ENCODE measurements around the gene SCD5.
A peak's percentile ranks its signal among the peaks of the same experiment; 100 is the strongest.
"Not testable (repeated sequence)": the region's sequence is repeated elsewhere in the genome, so short reads cannot be mapped to it uniquely, and the experiment has no call there.

SCD5 gene

DNA sequence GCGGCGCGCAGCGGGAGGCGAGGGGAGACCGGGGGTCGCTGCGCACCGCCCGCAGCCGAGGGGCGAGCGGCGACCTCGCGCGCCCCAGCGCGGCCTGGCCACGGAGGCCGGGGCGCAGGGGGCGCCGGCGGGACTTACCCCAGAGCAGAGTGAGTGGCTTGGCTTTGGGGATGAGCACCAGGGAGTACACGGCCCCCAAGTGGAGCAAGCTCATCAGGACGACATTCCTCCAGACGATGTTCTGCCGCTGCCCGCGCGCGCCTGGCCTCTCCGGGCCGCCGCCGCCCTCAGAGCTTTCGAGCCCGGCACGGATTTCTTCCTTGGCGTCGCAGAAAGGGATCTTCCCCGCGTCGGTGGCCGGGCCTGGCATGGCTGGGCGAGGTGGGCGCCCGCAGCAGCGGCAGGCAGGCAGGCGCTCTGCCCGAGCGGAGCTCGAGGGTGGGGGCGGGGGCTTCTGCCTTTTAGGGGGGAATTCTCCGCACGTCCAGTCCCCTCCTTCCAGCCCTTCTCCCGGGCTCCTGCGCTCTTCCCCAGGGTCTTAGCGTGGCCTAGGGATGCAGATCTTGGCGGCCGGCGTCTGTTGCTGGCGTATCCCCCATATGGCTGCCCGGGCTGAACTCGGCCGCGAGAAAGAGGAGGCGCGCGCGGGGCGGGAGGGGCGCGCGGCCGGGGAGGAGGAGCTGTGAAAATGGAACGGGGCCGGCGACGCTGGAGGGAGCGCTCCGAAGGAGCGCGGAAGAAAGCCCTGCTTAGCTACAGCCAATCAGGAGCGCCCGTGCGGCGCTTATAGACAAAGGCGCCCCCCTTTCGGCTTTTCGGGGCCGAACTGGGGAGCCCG lies at the start of gene SCD5:
Gene SCD5 (minus strand): TSS at position 629 of the 838 bp plus-strand sequence. CDS start 259 bp downstream, at position 370.
- DNase-seq, result peak in 1 of 4 experiments; percentile 2

GRCh38 chr4:82842593-82842992 lies 44.0 kb upstream of the SCD5 start:
- no peak for DNase-seq

DNA sequence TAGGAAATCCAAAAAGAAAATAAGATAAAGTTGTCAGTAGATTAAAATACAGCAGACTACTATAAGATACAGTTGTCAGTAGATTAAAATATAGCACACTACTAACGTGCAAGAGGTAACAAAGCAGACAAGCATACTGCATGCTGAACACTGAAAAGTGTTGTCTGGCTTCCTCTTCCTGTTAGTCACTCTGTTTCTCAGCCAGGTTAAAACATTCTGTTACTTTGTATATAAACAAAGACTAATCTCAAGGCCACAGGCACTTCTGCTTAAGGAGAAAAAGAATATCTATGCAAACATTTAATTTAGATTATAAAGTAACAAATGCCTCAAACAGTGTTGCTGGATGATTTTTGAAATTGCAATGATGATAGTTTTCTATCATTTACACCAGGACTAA lies 41.0 kb upstream of the SCD5 start:
- no peak for DNase-seq

DNA sequence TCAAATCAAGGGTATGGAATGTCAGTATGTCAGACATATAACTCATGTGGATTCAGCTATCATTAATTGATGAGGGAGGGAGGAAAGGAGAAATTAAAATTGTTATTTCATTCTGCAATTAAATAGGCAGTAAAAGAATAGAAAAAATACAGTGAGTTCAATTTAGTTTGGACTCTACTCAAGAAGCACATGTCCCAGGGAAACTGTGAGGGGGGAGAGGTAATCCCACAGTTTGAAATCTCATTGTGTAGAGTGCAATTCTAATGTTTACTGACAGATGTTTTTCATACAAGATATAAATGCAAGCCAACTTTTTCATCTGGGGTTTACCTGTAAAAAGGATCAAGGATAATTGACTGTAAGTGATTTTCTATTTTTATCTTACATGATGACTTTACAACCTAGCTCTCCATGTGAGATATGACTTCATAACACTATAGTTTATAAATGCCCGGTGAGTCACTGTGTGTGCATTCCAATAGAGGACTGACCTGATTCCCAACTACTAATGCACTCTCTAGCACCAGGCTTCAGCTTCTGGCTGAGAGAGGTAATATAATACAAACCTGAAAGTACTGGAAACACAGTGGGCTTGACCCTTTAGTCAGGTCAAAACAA lies 35.2 kb upstream of the SCD5 start:
- no peak for DNase-seq

- DNase-seq, result not testable (repeated sequence)
Measured at GRCh38 chr4:82833060-82833459, 34.5 kb upstream of the SCD5 start.

DNA sequence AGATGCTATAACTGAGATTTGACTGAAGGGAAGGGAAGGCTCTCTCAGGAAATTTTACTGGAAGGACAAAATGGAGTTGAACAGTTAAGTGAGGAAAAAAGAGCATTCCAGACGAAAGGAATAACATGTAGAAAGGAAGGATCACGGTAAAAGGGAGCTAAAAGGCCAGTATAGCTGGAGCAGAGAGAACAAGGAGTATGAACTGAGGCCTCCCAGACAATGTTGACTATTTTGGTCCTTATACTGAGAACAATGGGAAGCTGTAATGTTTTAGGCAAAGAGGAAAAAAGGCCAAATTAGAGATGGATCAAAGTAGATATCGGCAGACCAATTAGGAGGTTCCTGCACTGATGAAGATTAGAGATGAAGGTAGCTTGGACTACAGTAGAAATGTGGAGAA lies 26.8 kb upstream of the SCD5 start:
- no peak for DNase-seq

DNA sequence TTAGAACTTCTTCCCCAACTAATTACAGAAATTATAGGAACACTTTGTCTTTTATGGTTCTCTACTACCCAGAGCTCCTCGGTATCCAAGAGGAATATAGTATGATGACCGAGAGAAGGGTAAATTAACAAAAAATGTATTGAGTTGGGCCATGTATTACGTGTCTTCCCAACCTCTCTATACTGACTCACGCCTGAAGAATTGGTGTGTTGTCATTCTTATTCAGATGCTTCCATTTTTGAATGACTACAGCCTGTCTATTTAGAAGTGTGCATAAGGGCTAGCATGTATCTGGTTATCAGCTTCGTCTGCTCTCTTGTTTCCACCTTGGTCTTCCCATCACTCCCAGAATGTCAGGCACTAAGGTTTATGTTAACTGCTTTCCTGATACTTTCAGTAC lies 24.5 kb upstream of the SCD5 start:
- no peak for DNase-seq

DNA sequence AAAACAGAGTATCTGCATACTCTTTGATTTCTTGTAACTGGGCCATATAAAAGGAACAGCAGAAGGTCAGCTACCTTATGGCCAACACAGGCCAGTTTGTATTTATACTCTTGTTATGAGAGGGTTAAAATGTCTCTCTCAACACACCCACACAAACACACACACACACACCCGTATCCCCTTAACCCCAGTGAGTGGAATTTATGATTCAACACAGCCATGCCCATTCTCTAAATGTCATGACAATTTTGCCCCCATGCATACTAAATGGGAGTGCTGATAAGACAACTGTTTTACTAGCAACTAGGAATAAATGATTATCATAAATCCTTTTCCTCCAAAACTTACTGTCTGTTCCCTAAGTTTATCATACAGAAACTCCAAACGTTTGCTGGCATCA lies 22.1 kb upstream of the SCD5 start:
- no peak for DNase-seq

DNA sequence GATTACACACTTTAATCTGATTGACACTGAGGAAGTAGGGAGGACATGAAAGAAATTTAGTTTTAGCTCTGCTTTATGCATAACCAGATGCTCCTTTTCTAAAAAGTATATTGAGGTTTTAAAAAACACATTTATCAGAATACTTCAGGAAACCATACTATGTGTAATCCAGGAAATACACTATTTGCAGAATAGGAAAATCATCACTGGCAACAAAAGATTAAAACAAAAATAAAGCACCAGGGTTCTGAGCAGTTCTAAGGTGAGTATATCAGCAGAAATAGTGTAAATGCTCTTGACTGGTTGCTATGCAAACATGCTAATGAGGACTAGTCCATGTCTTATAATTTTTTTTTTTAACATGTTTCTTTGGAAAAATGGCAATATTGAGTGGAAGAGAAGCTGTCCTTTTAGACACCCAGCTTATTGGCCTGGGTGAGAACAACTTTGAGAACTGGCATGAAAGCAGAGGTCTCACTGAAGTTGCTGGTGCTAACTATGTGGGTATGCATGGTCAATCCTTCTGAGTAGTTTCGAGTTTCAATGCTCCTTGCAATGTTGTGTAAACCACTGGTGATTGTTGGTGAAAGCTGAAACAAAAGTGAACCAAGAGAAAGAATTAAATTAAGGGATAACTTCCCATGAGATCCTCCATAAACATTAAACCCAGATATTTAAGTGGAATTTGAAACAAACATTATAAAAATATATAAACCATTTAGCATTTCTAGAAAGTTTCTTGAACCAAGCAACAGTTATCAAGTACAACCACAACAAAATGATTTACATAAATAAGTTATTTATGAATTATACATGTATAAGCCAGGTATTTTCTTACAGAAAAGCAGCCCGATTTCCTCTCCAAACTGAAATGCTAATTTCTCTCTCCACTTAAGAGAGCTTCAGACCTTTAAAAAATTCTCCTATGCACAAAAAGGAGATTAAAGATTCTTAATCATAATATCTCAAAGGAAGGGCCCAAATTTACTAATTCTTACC lies 20.4 kb upstream of the SCD5 start:
- no peak for DNase-seq

- DNase-seq, result not testable (repeated sequence)
Measured at GRCh38 chr4:82816874-82817273, 18.3 kb upstream of the SCD5 start.

DNA sequence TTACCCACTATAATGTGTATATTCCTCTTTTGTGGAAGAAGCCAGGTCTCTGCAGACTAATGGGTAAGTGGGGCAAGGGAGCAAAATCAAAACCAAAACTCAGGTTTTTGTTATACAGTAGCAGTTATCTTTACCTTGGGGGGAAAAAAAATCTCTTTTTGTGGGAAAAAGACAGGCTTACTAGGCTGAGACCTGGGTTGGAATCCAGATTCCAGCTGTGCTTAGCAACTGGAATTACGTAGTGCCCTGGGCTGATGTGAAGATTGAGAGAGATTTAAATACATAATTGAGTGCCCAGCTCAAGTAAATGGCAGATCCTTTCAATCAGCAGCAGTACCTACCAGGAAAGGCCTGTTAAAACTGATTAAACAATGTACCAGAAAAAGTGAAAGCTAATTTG lies 15.4 kb upstream of the SCD5 start:
- DNase-seq, result no peak

- DNase-seq, result no peak
Measured at GRCh38 chr4:82811838-82812341, 13.3 kb upstream of the SCD5 start.

- no peak for DNase-seq
Measured at GRCh38 chr4:82811392-82811791, 12.8 kb upstream of the SCD5 start.

- no peak for DNase-seq
Measured at GRCh38 chr4:82810176-82810575, 11.6 kb upstream of the SCD5 start.

DNA sequence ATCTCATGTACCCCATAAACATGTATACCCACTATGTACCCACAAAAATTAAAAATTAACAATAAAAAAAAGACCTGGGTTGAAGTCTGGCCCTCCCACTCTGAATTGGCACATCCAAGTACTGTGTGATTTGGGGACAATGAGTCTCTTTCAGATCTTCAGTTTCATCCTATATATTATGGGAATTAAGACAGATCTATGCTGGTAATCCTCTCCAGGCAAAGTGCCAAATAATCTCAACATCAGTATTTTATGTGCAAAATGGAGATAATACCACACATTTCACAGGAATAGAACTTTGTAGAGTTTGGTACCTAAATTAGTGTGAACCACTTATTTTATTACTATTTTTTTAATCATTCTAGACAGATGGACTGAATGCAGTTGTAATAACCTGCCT lies 11.0 kb upstream of the SCD5 start:
- no peak for DNase-seq

DNA sequence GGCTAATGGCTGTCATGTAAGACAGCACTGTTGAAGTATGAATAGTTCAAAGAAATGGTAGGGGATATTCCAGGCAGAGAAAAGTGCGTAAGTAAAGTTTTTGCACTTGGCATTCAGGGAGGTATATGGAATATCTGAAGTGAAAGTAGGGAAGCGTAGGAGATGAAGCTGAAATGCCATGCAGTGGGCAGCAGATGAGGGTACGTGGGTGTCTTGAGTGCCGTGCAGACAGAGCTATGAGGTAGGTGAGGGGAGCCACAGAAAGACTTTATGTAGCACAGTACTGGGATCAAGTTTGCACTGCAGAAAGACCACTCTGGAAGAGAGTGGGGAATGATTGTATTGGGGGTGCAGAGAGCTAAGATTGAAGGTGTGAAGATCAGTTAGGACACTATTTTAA lies 5.2 kb upstream of the SCD5 start:
- no peak for DNase-seq

DNA sequence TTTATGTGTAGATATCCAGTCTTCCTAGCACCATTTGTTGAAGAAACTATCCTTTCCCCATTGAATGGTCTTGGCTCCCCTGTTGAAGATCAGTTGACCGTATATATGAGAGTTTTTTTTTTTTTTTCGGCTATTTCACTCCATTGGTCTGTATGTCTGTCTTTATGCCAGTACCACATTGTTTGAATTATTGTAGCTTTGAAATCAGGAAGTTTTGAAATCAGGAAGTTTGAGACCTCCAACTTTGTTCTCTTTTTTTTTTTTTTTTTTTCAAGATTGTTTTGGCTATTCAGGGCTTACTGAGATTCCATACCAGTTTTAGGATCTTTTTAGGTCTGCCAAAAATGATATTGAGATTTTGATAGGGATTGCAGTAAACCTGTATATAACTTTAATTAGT lies 4.3 kb upstream of the SCD5 start:
- DNase-seq, result no peak

DNA sequence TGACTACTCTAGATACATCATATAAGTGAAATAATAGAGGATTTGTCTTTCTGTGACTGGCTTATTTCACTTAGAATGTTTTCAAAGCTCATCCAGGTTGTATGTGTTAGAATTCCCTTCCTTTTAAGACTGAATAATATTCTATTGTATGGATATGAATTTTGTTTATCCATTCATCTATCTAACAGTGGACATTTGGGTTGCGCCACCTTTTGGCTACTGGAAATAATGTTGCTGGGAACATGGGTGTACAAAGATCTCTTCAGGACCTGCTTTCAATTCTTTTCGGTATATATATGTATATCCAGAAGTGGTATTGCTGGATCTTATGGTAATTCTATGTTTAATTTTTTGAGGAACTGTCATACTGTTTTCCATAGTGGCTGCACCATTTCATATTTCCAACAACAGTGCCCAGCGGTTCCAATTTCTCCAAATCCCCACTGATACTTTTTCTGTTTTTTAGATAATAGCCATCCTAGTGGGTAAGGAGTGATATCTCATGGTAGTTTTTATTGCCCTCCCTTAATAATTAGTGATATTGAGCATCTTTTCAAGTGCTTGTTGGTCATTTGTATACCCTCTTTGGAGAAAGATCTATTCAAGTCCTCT lies 3.4 kb upstream of the SCD5 start:
- no peak for DNase-seq

DNA sequence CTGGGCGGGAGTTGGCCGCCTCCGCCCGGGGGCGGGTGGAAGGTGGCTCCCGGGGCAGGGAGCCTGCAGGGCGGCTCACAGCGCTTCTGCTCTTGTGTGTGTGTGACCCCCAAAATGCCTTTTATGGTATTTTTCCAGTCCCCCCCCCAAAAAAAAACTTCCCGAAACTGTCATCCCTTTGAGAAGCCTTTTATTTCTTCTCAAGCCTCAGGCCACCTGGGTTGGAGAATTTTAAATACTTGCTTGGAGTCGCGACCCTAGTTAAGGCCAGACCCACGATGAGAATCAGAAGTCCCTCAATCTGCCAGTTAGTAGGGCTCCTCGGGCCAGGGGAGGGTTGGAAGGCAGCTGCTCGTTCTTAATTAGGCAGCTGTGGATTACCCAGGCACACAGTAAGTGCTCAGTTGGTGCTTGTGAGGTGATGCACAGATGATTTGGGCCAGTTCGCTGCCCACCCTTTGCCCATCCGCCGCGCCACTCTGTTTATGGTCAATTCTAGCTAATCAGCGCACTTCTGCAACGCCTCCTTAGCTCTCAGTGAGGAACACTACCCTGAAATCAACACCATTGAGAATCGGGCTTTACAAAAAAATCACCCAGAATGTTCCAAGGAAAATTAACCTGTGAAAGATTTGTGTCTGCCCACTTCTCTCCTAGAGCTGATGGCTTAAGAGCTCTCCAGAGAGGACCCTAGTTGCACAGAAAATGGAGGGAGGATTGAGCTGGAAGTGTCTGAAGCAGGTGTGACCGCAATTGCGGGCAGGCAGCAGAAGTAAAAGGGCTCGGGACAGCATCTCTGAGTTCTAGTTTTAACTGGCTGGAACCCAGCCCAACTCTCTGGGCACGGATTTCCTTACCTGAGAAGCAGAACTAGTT lies 648 bp upstream of the SCD5 start:
- no peak for DNase-seq

DNA sequence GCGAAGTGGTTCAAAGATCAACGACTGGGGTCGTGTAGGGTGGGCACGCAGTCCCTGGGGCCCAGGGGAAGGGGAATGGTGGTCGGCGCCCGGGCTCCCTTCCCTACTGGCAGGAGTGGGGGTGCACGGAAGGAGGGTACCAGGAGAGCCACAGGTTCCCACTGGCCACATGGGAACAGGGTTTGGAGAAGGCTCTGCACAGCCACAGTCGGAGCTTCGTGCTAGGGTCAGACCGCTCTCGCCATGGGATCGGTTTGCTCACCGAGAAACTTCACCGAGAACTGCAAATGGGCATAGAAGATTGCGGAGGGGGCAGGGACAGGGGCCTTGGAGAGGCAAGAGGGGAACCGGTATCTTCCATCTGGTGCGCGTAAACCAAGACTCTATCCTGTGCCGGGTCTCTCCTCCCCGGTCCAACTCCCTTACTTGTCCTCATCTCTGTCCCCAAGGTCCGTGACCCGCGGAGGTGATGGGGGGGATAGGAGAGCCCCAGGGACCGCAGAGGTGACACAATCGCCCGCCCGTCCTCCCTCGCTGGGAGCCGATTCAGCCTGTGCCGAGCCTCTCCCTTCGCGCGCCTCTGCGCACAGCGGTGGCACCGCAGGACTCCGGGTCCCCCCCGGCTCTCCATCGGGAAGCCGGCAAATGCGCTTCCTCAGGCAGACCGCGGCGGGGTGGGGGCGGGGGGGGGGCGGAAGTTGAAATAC lies 1.0 kb downstream of the SCD5 start:
- no peak for DNase-seq

DNA sequence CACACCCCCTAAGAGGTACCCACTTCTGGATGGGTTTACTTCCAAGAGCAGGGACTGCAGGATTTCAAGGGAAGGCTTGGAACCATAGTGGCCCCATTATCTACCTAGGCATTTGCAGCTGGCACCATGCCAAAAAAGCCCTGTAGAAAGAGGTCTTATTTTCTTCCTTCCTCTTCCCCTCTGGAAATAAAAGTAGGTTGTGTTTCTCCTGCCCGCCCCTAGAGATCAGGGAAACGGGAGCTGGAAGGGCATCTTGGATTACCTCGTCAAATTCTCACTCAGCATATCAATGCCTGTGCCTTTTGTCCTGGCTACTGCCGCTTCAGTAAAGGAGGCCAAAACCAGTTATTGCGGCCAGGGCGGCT lies 1.6 kb downstream of the SCD5 start:
- DNase-seq, result no peak

Data from activated CD4-positive, CD25-positive, alpha-beta regulatory T cell (primary cell).